Measurements from ENCODE around the gene AXIN2. TPM values are rescaled to one million over a fixed set of nuclear protein-coding genes. Genes with fewer than 3 reads are reported as not detected.

The AXIN2 gene
- total RNA-seq, 1 donor from 2014 or later: 5.1 TPM

- no peak for DNase-seq (ENCODE audit: low read depth)
These were observed 23.4 kb upstream of the AXIN2 start for GRCh38 chr17:65584604-65585521.

DNA sequence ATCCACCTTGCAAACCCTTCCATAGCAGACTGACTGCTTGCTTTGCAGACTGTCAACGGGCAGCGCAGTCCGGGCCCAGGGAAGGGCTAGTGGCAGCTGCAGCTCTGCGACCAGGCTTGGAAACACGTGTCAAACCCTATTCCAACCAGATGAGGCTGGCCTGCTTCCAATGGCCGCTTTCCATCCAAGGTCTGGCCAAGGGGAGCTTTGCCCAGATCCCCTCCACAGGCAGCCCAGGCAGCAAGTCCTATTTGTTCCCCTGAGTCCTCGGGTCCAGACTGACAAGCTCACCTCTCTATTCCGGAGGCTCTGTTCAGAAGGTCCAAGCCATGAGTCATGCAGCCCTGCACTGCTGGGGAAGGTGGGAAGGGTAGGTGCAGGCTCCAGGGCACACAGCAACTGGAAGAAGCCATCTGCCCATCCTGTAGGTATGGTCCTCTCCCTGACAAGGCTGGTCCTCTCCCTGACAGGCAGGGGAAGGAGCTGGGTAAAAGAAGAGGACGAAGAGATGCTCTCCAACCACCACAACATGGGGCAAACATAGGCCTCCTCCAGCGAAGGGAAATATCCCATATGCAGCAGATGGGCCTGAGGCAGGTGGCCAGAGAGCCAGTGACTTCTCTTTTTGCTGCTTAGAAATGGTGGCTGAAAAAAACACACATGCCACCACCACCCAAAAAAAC lies 22.6 kb upstream of the AXIN2 start:
- DNase-seq (ENCODE audit: low read depth): no peak

GRCh38 chr17:65576939-65577338 lies 15.5 kb upstream of the AXIN2 start:
- no peak for DNase-seq (ENCODE audit: low read depth)

DNA sequence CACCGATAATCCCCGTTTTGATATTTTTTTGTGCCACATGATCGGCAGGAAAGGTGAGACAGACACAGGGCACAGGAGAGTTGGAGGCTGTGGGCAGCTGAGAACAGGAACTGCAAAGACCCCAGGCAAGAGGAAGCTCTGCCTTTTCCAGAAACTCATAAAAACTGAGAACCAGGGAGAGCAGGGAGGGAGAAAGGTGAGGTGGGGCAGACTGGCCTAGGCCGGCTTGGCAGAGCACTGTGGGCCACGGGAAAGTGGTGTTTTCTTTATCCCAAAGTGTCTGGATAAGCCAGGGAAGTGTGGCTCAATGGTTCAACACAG lies 11.8 kb upstream of the AXIN2 start:
- DNase-seq (ENCODE audit: low read depth): no peak

GRCh38 chr17:65572581-65573281 lies 11.3 kb upstream of the AXIN2 start:
- no peak for DNase-seq (ENCODE audit: low read depth)

- DNase-seq (ENCODE audit: low read depth): no peak
These were observed 10.7 kb upstream of the AXIN2 start for GRCh38 chr17:65572186-65572580.

DNA sequence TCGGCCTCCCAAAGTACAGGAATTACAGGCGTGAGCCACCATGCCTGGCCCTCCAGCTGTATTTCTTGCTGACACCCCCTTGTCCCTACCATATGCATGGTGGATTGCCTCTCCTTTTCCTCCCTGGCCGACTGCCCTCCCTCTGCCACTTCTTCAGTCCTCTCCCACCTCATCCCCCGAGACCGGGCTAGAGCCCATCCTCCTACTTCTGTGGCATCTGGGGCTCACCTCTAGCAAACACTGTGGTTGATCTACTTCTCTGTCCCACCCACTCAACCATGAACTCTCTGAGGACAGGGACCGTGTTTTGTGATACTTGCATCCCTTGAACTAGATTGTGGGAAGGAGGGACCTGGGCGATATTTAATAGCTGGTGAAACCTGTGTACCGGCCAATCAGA lies 7.5 kb upstream of the AXIN2 start:
- no peak for DNase-seq (ENCODE audit: low read depth)

GRCh38 chr17:65567566-65567965 lies 6.1 kb upstream of the AXIN2 start:
- no peak for DNase-seq (ENCODE audit: low read depth)

DNA sequence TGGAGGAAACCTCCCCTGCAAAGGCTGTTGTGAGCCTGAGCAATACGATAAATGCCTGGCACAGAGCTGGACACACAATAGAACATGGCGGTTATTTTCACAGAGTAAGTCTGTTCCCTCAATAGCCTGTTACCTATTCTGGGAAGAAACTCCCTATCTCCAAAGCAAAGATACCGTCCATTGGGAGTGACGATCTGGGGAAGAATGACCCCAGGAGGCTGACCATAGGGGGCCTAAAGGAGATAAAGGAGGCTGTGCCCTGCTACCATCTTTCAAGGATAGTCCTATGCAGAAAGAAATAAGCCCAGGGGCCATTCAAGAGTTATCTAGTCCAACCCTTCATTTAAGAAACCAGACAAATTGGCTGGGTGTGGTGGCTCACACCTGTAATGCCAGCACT lies 4.1 kb upstream of the AXIN2 start:
- DNase-seq (ENCODE audit: low read depth): no peak

- DNase-seq (ENCODE audit: low read depth): peak; percentile 71
These were observed 3.3 kb upstream of the AXIN2 start for GRCh38 chr17:65564793-65565192.

DNA sequence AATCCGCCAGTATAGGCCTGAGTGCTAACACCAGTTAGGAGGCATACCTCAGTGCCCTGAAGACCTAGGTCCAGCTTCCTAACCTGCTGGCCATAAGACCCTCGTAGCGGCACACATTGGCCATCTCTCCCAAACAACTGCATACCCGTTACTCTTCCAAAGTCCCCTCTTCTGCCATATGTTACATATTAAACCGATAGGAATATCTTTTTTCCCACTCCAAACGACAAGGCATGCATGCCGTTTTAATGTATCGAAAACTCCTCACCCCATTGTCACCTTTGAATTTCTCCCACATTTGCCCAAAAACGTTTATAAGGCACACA lies 721 bp upstream of the AXIN2 start:
- DNase-seq (ENCODE audit: low read depth): no peak

DNA sequence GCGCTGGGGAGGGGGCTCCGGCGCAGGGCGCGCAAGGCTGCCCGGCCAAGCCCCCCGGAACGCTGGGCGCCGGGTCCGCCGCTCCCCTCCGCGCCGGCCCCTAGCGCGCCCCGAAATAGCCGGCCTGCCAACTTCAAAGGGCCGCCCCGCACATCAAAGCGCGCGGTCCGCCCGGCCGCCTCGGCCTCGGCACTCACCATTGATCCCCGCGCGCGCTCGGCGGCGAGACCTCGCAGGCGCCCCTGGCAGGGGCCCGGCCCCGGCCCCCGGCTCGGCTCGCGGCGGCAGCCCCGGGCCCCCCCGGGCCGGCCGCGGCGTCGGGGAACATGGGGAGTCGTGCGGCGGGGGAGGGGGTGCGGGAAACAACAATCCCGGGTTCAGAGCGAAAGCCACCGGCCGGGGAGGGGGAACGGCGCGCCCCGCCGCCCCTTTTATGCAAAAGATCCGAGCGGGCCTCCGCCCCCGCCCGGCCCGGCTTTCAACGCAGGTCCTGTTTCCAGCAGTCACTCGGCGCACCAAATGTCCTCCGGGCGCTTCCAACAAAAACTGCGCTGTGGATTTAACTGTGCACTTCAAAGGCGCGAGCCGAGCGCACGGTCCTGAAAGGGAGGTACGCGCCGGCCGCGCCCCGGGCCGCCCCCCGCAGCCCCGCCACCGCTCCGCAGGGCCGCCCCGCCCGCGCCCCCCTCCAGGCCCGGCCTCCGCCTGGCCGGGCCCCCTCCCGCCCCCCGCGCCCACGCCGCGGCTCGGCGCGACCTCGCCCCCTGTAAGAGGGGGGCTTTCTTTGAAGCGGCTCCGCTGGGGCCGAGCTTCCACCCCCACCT lies 608 bp downstream of the AXIN2 start:
- peak; percentile 89 for DNase-seq (ENCODE audit: low read depth)

GRCh38 chr17:65559804-65560627 lies 1.4 kb downstream of the AXIN2 start:
- no peak for DNase-seq (ENCODE audit: low read depth)

- no peak for DNase-seq (ENCODE audit: low read depth)
These were observed 2.0 kb downstream of the AXIN2 start for GRCh38 chr17:65559461-65559803.

DNA sequence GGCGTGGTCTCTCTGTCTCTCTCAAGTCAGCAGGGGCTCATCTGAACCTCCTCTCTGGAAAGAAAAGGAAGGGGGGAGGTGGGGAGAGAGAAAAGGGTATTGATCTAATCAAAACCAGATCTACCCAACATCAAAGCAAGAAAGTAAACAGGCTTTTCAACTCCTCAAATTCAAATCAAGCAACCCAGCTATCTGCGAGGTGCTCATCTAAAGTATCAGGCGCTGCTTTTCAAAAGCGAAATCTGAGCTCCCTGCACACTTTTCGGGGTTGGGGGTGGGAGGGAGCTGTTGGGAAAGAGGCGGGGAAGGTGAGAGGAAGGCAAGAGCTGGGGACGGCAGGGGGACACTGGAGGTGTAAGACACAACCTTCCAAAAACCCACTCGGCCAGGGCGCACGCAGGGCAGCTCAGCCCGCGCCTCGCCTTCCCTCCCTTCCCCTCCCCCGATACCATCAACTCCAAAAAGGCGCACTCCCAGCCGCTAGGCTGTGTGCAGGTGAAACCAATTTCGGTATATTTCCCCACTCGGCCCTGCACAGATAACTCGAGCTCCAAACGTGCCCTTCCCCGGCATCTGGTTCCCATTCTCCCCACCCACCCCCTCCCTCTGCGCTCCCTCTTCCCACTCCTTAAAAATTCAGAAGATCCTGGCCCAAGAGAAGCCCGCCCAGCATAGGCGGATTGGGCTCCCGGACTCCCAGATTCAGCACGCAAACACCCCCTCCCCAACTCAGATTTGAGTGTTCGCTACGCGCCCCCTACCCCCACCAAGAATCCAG lies 2.6 kb downstream of the AXIN2 start:
- no peak for DNase-seq (ENCODE audit: low read depth)

DNA sequence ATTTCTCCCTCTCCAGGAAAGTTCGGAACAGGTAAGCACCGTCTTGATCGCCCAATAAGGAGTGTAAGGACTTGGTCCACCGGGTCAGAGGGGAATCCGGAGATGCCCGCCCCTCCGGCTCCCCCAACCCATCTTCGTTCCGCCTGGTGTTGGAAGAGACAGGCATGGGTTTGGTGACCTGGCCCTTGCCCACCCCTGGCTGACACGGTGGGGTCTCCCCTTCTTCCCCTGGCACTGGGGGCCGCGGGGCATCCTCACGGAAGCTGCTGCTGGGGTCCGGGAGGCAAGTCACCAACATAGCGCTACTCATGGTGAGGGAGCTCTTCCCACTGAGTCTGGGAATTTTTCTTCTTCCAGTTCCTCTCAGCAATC lies 3.2 kb downstream of the AXIN2 start:
- no peak for DNase-seq (ENCODE audit: low read depth)

GRCh38 chr17:65557349-65558310 lies 3.8 kb downstream of the AXIN2 start:
- peak; percentile 91 for DNase-seq (ENCODE audit: low read depth)

DNA sequence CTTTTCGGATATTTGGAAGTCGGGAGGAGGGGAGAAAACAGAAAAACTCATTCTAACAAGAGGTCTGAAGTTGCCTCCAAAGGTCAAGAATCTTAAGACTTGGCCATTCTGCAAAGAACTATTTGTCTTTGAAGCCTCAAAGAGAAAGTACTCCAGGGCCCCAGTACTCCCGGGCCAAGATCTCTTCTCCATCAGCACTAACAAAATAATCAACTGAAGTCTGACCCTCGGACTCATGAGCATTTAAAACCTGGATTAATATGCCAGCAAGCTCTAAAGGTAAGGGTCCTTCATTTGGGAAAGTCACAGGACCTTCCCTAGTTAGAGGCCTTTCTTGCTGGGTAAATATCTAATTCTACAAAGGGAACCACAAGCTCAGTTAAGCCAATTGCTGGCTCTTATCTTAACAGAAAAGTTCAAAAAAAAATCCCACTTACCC lies 4.5 kb downstream of the AXIN2 start:
- no peak for DNase-seq (ENCODE audit: low read depth)

Measured in myocyte (in vitro differentiated cells).